H1 (cell line): ENCODE measurements around the gene ABI1. TPM values are rescaled to one million over a fixed set of nuclear protein-coding genes. Genes with fewer than 3 reads are reported as not detected.

Source experiments
- CTCF ChIA-PET: fragments of 300-600 bp; sonication (Branson Sonifier 250); formaldehyde crosslinking; loops from one replicate; lab custom pipeline; 2021; ENCODE audit not compliant: partially characterized antibody; lab: Charles Lee
- POLR2A ChIA-PET: fragments of 300-600 bp; sonication (Branson Sonifier 250); formaldehyde crosslinking; loops from one replicate; lab custom pipeline; 2021; ENCODE audit warnings: inconsistent platforms; ENCODE audit not compliant: partially characterized antibody; lab: Charles Lee
- DNase-seq, 2 experiments: peaks; one replicate each; pipeline versions ENCODE4 v3.0.0 to v3.0.0-alpha.2; 2010 to 2022; ENCODE audit warnings: low spot score in 2 of 2, low read depth in 1 of 2, mixed read lengths in 1 of 2
- FAIRE-seq: peaks from 2 replicates; lab custom pipeline; 2011; peaks lifted over from hg19 to GRCh38; lab: Jason Lieb, UNC
- H2AFZ ChIP-seq: 2 replicates; pipeline ENCODE4 v1.8.1; 2012; ENCODE audit warnings: low read length, inconsistent platforms
- H2AK5ac ChIP-seq: 2 replicates; pipeline ENCODE4 v1.6.1; 2013; ENCODE audit warnings: low read depth, low read length
- H2BK120ac ChIP-seq: replicated peaks from 2 replicates; pipeline ENCODE3; 2013; ENCODE audit warnings: low read depth, low read length, inconsistent platforms
- H2BK12ac ChIP-seq: 2 replicates; pipeline ENCODE4 v1.6.1; 2013; ENCODE audit warnings: low read depth, low read length
- H2BK15ac ChIP-seq: 2 replicates; pipeline ENCODE4 v1.6.1; 2013; ENCODE audit warnings: low read length
- H2BK20ac ChIP-seq: 2 replicates; pipeline ENCODE4 v1.6.1; 2013; ENCODE audit warnings: low read length
- H2BK5ac ChIP-seq: 2 replicates; pipeline ENCODE4 v1.6.1; 2013; ENCODE audit warnings: low read depth, low read length
- H3K14ac ChIP-seq: 2 replicates; pipeline ENCODE4 v1.6.1; 2013; ENCODE audit warnings: inconsistent platforms; ENCODE audit not compliant: insufficient read length
- H3K18ac ChIP-seq: 2 replicates; pipeline ENCODE4 v1.6.1; 2013; ENCODE audit warnings: low read length; ENCODE audit errors: extremely low read depth
- H3K23ac ChIP-seq: 2 replicates; pipeline ENCODE4 v1.6.1; 2013; ENCODE audit warnings: inconsistent platforms; ENCODE audit not compliant: insufficient read length
- H3K23me2 ChIP-seq: 2 replicates; pipeline ENCODE4 v1.6.1; 2013; ENCODE audit warnings: low read depth, low read length
- H3K27ac ChIP-seq: 2 replicates; pipeline ENCODE4 v1.6.1; 2011; ENCODE audit warnings: low read depth, low read length, inconsistent platforms
- H3K27me3 ChIP-seq, 4 experiments: replicated peaks in 1 of 4; 1 replicate in 1 of 4; 2 replicates in 3 of 4; pipeline versions ENCODE4 v1.6.1 to v1.8.1; 2011 to 2013; ENCODE audit warnings: low read length in 3 of 4, mild to moderate bottlenecking in 3 of 4, inconsistent platforms in 2 of 4, mixed read lengths in 2 of 4, moderate library complexity in 1 of 4; ENCODE audit not compliant: control insufficient read depth in 3 of 4, insufficient read depth in 3 of 4; ENCODE audit errors: extremely low read depth in 1 of 4
- H3K36me3 ChIP-seq, 4 experiments: 2 replicates each; pipeline versions ENCODE4 v1.6.1 to v1.8.1; 2011 to 2013; ENCODE audit warnings: mild to moderate bottlenecking in 4 of 4, low read length in 3 of 4, moderate library complexity in 2 of 4, control low read depth in 1 of 4, inconsistent platforms in 1 of 4; ENCODE audit not compliant: insufficient read depth in 4 of 4, control insufficient read depth in 2 of 4
- H3K4ac ChIP-seq: replicated peaks from 2 replicates; pipeline ENCODE3; 2013; ENCODE audit warnings: low read length, low read depth, mixed read lengths, inconsistent platforms; ENCODE audit not compliant: insufficient read length
- H3K4me1 ChIP-seq, 4 experiments: replicated peaks in 1 of 4; 1 replicate in 1 of 4; 2 replicates in 3 of 4; pipeline versions ENCODE4 v1.6.1 to v1.8.1; 2011 to 2013; ENCODE audit warnings: low read length in 3 of 4, inconsistent platforms in 2 of 4, mixed read lengths in 1 of 4; ENCODE audit not compliant: insufficient read depth in 4 of 4, control insufficient read depth in 3 of 4
- H3K4me2 ChIP-seq, 2 experiments: 2 replicates each; pipeline versions ENCODE4 v1.6.1 to v1.8.1; 2011 to 2013; ENCODE audit warnings: low read depth in 2 of 2, low read length in 2 of 2, control low read depth in 1 of 2, inconsistent platforms in 1 of 2, mild to moderate bottlenecking in 1 of 2; ENCODE audit not compliant: insufficient read depth in 1 of 2
- H3K4me3 ChIP-seq, 4 experiments: fragments of 200-600, 300-600 bp in 1 of 4; sonication (generic), shearing (Covaris generic), sonication (Bioruptor Twin) in 1 of 4; 2 replicates each; pipeline versions ENCODE4 v1.5.1 to v1.8.1; 2011 to 2016; ENCODE audit warnings: low read length in 4 of 4, low read depth in 3 of 4, control low read depth in 2 of 4, inconsistent platforms in 2 of 4, mild to moderate bottlenecking in 2 of 4, mixed read lengths in 1 of 4, moderate library complexity in 1 of 4; ENCODE audit not compliant: insufficient read depth in 2 of 4; ENCODE audit errors: extremely low read depth in 1 of 4
- H3K56ac ChIP-seq: replicated peaks from 2 replicates; pipeline ENCODE3; 2013; ENCODE audit warnings: low read depth, mild to moderate bottlenecking, mixed read lengths, low read length, inconsistent platforms; ENCODE audit not compliant: insufficient read length
- H3K79me1 ChIP-seq: 2 replicates; pipeline ENCODE4 v1.6.1; 2013; ENCODE audit warnings: low read depth, low read length, control low read depth
- H3K79me2 ChIP-seq, 2 experiments: 2 replicates each; pipeline versions ENCODE4 v1.6.1 to v1.8.1; 2012 to 2013; ENCODE audit warnings: low read length in 2 of 2, mild to moderate bottlenecking in 2 of 2, inconsistent platforms in 1 of 2; ENCODE audit not compliant: insufficient read depth in 2 of 2, control insufficient read depth in 1 of 2
- H3K9ac ChIP-seq, 4 experiments: replicated peaks in 1 of 4; 1 replicate in 1 of 4; 2 replicates in 3 of 4; pipeline versions ENCODE4 v1.6.1 to v1.8.1; 2011 to 2013; ENCODE audit warnings: low read depth in 3 of 4, low read length in 3 of 4, control low read depth in 2 of 4, mild to moderate bottlenecking in 2 of 4, moderate library complexity in 2 of 4, inconsistent platforms in 1 of 4; ENCODE audit errors: extremely low read depth in 1 of 4
- H3K9me3 ChIP-seq, 2 experiments: 2 replicates each; pipeline versions ENCODE4 v1.6.1 to v1.8.1; 2012 to 2013; ENCODE audit warnings: mild to moderate bottlenecking in 2 of 2, moderate library complexity in 2 of 2, control low read depth in 1 of 2, inconsistent platforms in 1 of 2, low read depth in 1 of 2, low read length in 1 of 2, mixed read lengths in 1 of 2; ENCODE audit not compliant: insufficient read depth in 2 of 2
- H4K20me1 ChIP-seq, 2 experiments: replicated peaks in 1 of 2; 2 replicates each; pipeline versions ENCODE3 to v1.8.1; 2011 to 2013; ENCODE audit warnings: inconsistent platforms in 2 of 2, low read length in 2 of 2, mild to moderate bottlenecking in 1 of 2; ENCODE audit not compliant: insufficient read depth in 2 of 2, control insufficient read depth in 1 of 2
- H4K5ac ChIP-seq: 2 replicates; pipeline ENCODE4 v1.6.1; 2013; ENCODE audit warnings: low read length, low read depth, mixed read lengths, inconsistent platforms; ENCODE audit not compliant: insufficient read length
- H4K8ac ChIP-seq: 2 replicates; pipeline ENCODE4 v1.8.0; 2013; ENCODE audit warnings: mild to moderate bottlenecking, moderate library complexity, low read length, inconsistent platforms; ENCODE audit not compliant: insufficient read depth; ENCODE audit errors: extremely low read depth
- H4K91ac ChIP-seq: replicated peaks from 2 replicates; pipeline ENCODE3; 2013; ENCODE audit warnings: low read length, mixed read lengths, inconsistent platforms; ENCODE audit not compliant: insufficient read length
- E2F6 ChIP-seq: IDR thresholded peaks from 2 replicates; pipeline ENCODE4 v1.6.1; 2012; ENCODE audit warnings: inconsistent platforms
- ZNF274 ChIP-seq: IDR thresholded peaks from 2 replicates; pipeline ENCODE4 v1.7.0; 2012; ENCODE audit warnings: low read length, borderline replicate concordance; ENCODE audit errors: extremely low read depth
- WGBS, 2 experiments: shearing (Covaris generic) in 1 of 2; methylation state at CpG; one replicate each; pipeline versions ENCODE4 v1.1.6 to v1.1.7; 2013 to 2015; ENCODE audit warnings: low lambda C conversion rate in 2 of 2, mixed read lengths in 2 of 2, inconsistent platforms in 1 of 2, low coverage in 1 of 2, missing lambda C conversion rate in 1 of 2; ENCODE audit not compliant: insufficient replicate concordance in 2 of 2, insufficient coverage in 1 of 2, insufficient read length in 1 of 2; ENCODE audit errors: extremely low coverage in 1 of 2, missing lambda C conversion rate in 1 of 2; 5-methylcytosine and 5-hydroxymethylcytosine counted together
- polyA plus RNA-seq, 7 experiments: library from polyadenylated mRNA; depleted of rRNA in 3 of 7; stranded (reverse) in 5 of 7; unstranded in 2 of 7; fragments of >200 nt in 5 of 7; fragments of 200-250 nt in 2 of 7; gene quantifications; 1 replicate in 5 of 7; 2 replicates in 1 of 7; 4 replicates in 1 of 7; pipeline versions ENCODE4 v1.2.1 to v1.2.3, GENCODE V29; 2011 to 2013; ENCODE audit warnings: missing spikeins in 2 of 7, mixed read lengths in 2 of 7
- total RNA-seq: library from RNA; stranded (reverse); fragmentation: NEBNext Ultra II Directional; extraction: Animal tissue kit (Norgen Biotek cat#: 25700); gene quantifications from 2 replicates; pipeline ENCODE4 v1.2.1, GENCODE V29; 2021

Gene ABI1
- total and polyA plus RNA-seq, 2 of the 8 experiments (the other 6 are each of a cell fraction or from before 2014, with no cell fraction given), result 35.4 to 37.0 TPM

GRCh38 chr10:26738301-26738911 lies 122.4 kb downstream of the ABI1 start:
- WGBS, 2 experiments, result 87% methylated on average over 5 of the region's 5 CpGs; no CpG with 5 or more reads in 1 of the 2 experiments
- no peak overlapping the region for H3K56ac ChIP-seq

More at GRCh38 chr10:26738301-26738911, 122.4 kb downstream of the ABI1 start:
- Histone ChIP-seq H3K4me2 (no peak overlapping the region), H3K27me3 (no peaks in the 10 kb centered on the region), H2AFZ (no peak overlapping the region), H3K23me2 (no peaks in the 10 kb centered on the region), H4K91ac (no peak overlapping the region), H3K36me3 (peaks cover 0 to 52% (median 30%) of the 10 kb centered on the region in 4 experiments; a peak in 6 of 8 replicates), H2BK20ac (no peak overlapping the region), H3K4me1 (peaks cover 0 to 5% (median 2%) of the 10 kb centered on the region in 4 experiments; a peak in 3 of 7 replicates), H2BK12ac (no peak overlapping the region), H2BK120ac (no peak overlapping the region), H2BK15ac (no peak overlapping the region), H3K27ac (no peak overlapping the region), H2AK5ac (no peak overlapping the region), H3K79me1 (no peaks in the 10 kb centered on the region), H3K9ac (no peak overlapping the region), H3K79me2 (no peaks in the 10 kb centered on the region), H4K5ac (no peak overlapping the region), H3K18ac (no peak overlapping the region), H3K9me3 (no peaks in the 10 kb centered on the region), H3K4ac (no peak overlapping the region), H3K23ac (no peak overlapping the region), H2BK5ac (no peak overlapping the region), H3K14ac (no peak overlapping the region), H4K20me1 (no peaks in the 10 kb centered on the region), H4K8ac (no peak overlapping the region), H3K4me3 (no peak overlapping the region)
- no peak for DNase-seq
- no peak for TF ChIP-seq E2F6
- no peak for TF ChIP-seq ZNF274
- no peak for FAIRE-seq
- ChIA-PET POLR2A (no interaction called here), CTCF (no interaction called here)
